HEK293 (cell line): ENCODE results near the gene SAMD4A.

Experiments used
- ZNF10 ChIP-seq: fragments of 450-650 bp; formaldehyde crosslinking; IDR thresholded peaks from 2 replicates; pipeline ENCODE4 v1.5.1; 2017; ENCODE audit warnings: missing biosample characterization, missing genetic modification characterization
- ZNF114 ChIP-seq: fragments of 450-650 bp; formaldehyde crosslinking; IDR thresholded peaks from 2 replicates; pipeline ENCODE4 v1.5.0; 2017; ENCODE audit warnings: missing biosample characterization, missing genetic modification characterization
- ZNF146 ChIP-seq: fragments of 450-650 bp; formaldehyde crosslinking; IDR thresholded peaks from 2 replicates; pipeline ENCODE4 v1.5.1; 2016; ENCODE audit warnings: missing biosample characterization, missing genetic modification characterization
- ZNF155 ChIP-seq: fragments of 450-650 bp; formaldehyde crosslinking; IDR thresholded peaks from 2 replicates; pipeline ENCODE4 v1.5.1; 2016; ENCODE audit warnings: missing biosample characterization, missing genetic modification characterization
- ZNF433 ChIP-seq: fragments of 450-650 bp; formaldehyde crosslinking; IDR thresholded peaks from 2 replicates; pipeline ENCODE4 v1.5.1; 2016; ENCODE audit warnings: missing biosample characterization, missing genetic modification characterization, low read depth
- TF ChIP-seq, protein P1 (sequence below): fragments of 450-650 bp; formaldehyde crosslinking; IDR thresholded peaks from 2 replicates; pipeline ENCODE4 v1.5.1; 2016; ENCODE audit warnings: missing biosample characterization, missing genetic modification characterization
- TF ChIP-seq, protein P2 (sequence below): fragments of 450-650 bp; formaldehyde crosslinking; IDR thresholded peaks from 2 replicates; pipeline ENCODE4 v1.5.1; 2016; ENCODE audit warnings: missing biosample characterization, missing genetic modification characterization

- no peak for TF ChIP-seq ZNF155 (tag by site-specific recombination)
- TF ChIP-seq ZNF146 (tag by site-specific recombination) = no peak
- no peak for TF ChIP-seq ZNF114 (tag by site-specific recombination)
- TF ChIP-seq ZNF433 (tag by site-specific recombination) = no peak
- TF ChIP-seq, protein P1, sequence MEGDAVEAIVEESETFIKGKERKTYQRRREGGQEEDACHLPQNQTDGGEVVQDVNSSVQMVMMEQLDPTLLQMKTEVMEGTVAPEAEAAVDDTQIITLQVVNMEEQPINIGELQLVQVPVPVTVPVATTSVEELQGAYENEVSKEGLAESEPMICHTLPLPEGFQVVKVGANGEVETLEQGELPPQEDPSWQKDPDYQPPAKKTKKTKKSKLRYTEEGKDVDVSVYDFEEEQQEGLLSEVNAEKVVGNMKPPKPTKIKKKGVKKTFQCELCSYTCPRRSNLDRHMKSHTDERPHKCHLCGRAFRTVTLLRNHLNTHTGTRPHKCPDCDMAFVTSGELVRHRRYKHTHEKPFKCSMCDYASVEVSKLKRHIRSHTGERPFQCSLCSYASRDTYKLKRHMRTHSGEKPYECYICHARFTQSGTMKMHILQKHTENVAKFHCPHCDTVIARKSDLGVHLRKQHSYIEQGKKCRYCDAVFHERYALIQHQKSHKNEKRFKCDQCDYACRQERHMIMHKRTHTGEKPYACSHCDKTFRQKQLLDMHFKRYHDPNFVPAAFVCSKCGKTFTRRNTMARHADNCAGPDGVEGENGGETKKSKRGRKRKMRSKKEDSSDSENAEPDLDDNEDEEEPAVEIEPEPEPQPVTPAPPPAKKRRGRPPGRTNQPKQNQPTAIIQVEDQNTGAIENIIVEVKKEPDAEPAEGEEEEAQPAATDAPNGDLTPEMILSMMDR (tag by site-specific recombination) = no peak
- no peak for TF ChIP-seq ZNF10 (tag by site-specific recombination)
- TF ChIP-seq, protein P2, sequence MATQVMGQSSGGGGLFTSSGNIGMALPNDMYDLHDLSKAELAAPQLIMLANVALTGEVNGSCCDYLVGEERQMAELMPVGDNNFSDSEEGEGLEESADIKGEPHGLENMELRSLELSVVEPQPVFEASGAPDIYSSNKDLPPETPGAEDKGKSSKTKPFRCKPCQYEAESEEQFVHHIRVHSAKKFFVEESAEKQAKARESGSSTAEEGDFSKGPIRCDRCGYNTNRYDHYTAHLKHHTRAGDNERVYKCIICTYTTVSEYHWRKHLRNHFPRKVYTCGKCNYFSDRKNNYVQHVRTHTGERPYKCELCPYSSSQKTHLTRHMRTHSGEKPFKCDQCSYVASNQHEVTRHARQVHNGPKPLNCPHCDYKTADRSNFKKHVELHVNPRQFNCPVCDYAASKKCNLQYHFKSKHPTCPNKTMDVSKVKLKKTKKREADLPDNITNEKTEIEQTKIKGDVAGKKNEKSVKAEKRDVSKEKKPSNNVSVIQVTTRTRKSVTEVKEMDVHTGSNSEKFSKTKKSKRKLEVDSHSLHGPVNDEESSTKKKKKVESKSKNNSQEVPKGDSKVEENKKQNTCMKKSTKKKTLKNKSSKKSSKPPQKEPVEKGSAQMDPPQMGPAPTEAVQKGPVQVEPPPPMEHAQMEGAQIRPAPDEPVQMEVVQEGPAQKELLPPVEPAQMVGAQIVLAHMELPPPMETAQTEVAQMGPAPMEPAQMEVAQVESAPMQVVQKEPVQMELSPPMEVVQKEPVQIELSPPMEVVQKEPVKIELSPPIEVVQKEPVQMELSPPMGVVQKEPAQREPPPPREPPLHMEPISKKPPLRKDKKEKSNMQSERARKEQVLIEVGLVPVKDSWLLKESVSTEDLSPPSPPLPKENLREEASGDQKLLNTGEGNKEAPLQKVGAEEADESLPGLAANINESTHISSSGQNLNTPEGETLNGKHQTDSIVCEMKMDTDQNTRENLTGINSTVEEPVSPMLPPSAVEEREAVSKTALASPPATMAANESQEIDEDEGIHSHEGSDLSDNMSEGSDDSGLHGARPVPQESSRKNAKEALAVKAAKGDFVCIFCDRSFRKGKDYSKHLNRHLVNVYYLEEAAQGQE (tag by site-specific recombination) = no peak
Measured at GRCh38 chr14:54789166-54789565, 222.2 kb downstream of the SAMD4A start.
